Breast epithelium (tissue), 4 donors: ENCODE results near the gene PLA2G2D. TPM values are rescaled to one million over a fixed set of nuclear protein-coding genes. Genes with fewer than 3 reads are reported as not detected.

Experiments used
- DNase-seq, 2 donors: peaks; one replicate each; pipeline ENCODE4 v3.0.0-alpha.2; 2019; ENCODE audit warnings: low spot score in 2 of 2
- H3K27ac ChIP-seq, 2 donors: fragments of 200-600 bp; sonication (generic) in 1 of 2; one replicate each; pipeline ENCODE4 v1.5.1; 2016 to 2019; ENCODE audit warnings: mild to moderate bottlenecking in 1 of 2
- H3K27me3 ChIP-seq, 2 donors: fragments of 200-600 bp; sonication (generic) in 1 of 2; one replicate each; pipeline versions ENCODE4 v1.5.1 to v1.6.0; 2017 to 2019; ENCODE audit warnings: control low read depth in 1 of 2, mild to moderate bottlenecking in 1 of 2
- H3K36me3 ChIP-seq: fragments of 200-600 bp; one replicate; pipeline ENCODE4 v1.5.1; 2019
- H3K4me1 ChIP-seq, 2 donors: fragments of 200-600 bp; sonication (generic); one replicate each; pipeline ENCODE4 v1.5.1; 2016 to 2019; ENCODE audit warnings: control low read depth in 1 of 2
- H3K4me3 ChIP-seq, 3 donors: fragments of 200-600 bp; sonication (generic); 1 replicate in 2 of 3; 2 replicates in 1 of 3; pipeline ENCODE4 v1.5.1; 2016 to 2019; ENCODE audit warnings: mild to moderate bottlenecking in 3 of 3, moderate library complexity in 2 of 3
- H3K9me3 ChIP-seq, 2 donors: fragments of 200-600 bp; sonication (generic) in 1 of 2; one replicate each; pipeline ENCODE4 v1.5.1; 2016 to 2019; ENCODE audit warnings: control low read depth in 1 of 2
- POLR2A ChIP-seq: fragments of 450-650 bp; IDR thresholded peaks from one replicate; pipeline ENCODE4 v1.6.1; 2016; ENCODE audit warnings: antibody characterized with exemption, mild to moderate bottlenecking, moderate library complexity
- POLR2AphosphoS5 ChIP-seq, 3 donors: sonication (generic); formaldehyde crosslinking; IDR thresholded peaks; one replicate each; pipeline ENCODE4 v1.6.1; 2017; ENCODE audit warnings: antibody characterized with exemption in 3 of 3
- intact Hi-C: fragments of 100-400 bp; cut with DNase I; formaldehyde crosslinking; loops from one replicate; pipeline ENCODE4 v1.15.1; 2023; ENCODE audit warnings: low total_unique reads
- total RNA-seq, 3 donors: library from RNA; depleted of rRNA; stranded (reverse); fragments of >200 nt; gene quantifications; one replicate each; pipeline ENCODE4 v1.1.0, GENCODE V29; 2016
- TF ChIP-seq, protein P1 (sequence below), 3 donors: fragments of 450-650 bp; IDR thresholded peaks; one replicate each; pipeline ENCODE4 v1.5.1; 2016 to 2017; ENCODE audit warnings: antibody characterized with exemption in 3 of 3, mild to moderate bottlenecking in 3 of 3, moderate library complexity in 3 of 3

PLA2G2D gene
- total RNA-seq, 3 donors from 2014 or later: 0.44 TPM; not detected in 2

DNA sequence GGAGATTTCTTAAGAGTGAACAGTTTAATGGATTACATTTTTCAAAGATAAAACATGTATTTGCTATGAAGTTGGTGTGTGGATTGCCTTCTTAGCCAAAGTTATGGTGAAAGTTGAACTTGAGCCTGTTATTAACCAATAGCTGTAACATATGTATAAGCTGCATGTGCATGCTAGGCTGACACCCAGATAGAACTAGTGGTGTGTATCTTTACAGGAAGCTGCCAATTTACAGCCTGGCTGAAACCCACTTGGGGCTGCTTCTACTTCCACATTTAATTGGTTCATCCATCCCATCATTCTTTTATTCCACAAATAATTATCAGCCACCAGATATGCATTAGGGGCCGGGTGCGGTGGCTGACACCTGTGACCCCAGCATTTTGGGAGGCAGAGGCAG lies 46.1 kb downstream of the PLA2G2D start:
- intact Hi-C loops: no loop called here
- Histone ChIP-seq H3K4me1 (no peaks in the 10 kb centered on the region), H3K36me3 (no peaks in the 10 kb centered on the region), H3K27ac (no peak overlapping the region), H3K4me3 (no peak overlapping the region), H3K9me3 (no peaks in the 10 kb centered on the region), H3K27me3 (no peaks in the 10 kb centered on the region)
- no peak for DNase-seq
- no peak for TF ChIP-seq POLR2AphosphoS5 (IDR thresholded peaks at IDR 0.05)
- TF ChIP-seq POLR2A: no peak
- TF ChIP-seq, protein P1, sequence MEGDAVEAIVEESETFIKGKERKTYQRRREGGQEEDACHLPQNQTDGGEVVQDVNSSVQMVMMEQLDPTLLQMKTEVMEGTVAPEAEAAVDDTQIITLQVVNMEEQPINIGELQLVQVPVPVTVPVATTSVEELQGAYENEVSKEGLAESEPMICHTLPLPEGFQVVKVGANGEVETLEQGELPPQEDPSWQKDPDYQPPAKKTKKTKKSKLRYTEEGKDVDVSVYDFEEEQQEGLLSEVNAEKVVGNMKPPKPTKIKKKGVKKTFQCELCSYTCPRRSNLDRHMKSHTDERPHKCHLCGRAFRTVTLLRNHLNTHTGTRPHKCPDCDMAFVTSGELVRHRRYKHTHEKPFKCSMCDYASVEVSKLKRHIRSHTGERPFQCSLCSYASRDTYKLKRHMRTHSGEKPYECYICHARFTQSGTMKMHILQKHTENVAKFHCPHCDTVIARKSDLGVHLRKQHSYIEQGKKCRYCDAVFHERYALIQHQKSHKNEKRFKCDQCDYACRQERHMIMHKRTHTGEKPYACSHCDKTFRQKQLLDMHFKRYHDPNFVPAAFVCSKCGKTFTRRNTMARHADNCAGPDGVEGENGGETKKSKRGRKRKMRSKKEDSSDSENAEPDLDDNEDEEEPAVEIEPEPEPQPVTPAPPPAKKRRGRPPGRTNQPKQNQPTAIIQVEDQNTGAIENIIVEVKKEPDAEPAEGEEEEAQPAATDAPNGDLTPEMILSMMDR (IDR thresholded peaks at IDR 0.05): no peak

DNA sequence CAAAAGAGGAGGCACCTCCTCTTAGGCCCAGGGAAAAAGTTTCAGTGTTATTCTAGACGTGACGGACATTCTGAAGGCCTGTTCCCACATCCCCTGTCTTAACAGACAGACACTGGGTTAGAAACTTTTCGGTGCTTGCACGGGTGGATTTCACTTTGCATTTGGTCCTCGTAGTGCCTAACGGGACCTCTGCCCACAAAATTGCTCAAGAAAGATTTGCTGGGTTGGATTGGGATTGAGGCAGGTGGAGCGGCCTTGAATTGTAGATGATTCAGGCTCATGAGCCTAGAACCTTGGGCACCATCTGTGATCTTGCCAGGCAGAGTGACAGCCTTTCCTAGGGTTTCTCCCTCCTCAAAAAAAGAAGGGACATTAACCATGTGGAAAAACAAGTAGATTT lies 46.6 kb downstream of the PLA2G2D start:
- Histone ChIP-seq H3K36me3 (no peaks in the 10 kb centered on the region), H3K4me1 (no peaks in the 10 kb centered on the region), H3K27ac (peak overlapping the region in 1 of 2 donors; percentile 32), H3K4me3 (no peak overlapping the region), H3K9me3 (no peaks in the 10 kb centered on the region), H3K27me3 (no peaks in the 10 kb centered on the region)
- DNase-seq: no peak
- no peak for TF ChIP-seq POLR2A
- TF ChIP-seq, protein P1 (IDR thresholded peaks at IDR 0.05): no peak
- no peak for TF ChIP-seq POLR2AphosphoS5 (IDR thresholded peaks at IDR 0.05)
- intact Hi-C loops: no loop called here

DNA sequence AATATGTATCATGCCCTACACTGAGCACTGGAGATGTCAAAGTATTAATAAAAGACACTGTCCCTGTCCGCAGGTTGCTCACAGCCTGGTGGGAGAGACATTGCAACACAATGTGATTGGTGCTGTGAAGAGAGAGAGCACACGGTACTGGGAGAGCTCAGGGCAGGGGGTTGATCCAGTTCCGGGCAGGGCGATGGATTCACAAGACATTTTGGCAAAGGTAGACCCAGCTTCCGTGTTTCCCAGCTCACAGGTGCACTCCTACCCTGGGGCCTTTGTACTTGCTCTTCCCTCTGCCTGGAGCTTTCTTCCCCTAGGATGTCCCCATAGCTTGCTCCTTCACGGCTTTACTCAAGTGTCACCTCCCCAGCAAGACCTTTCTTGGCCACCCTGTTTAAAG lies 47.9 kb downstream of the PLA2G2D start:
- peak overlapping the region in 1 of 2 donors; percentile 38 for H3K27ac ChIP-seq
- H3K36me3 ChIP-seq: no peaks in the 10 kb centered on the region
- no peaks in the 10 kb centered on the region for H3K9me3 ChIP-seq
- TF ChIP-seq POLR2AphosphoS5 (IDR thresholded peaks at IDR 0.05) (no peak), POLR2A (no peak)
- TF ChIP-seq, protein P1 (IDR thresholded peaks at IDR 0.05): no peak
- no peak overlapping the region for H3K4me3 ChIP-seq
- intact Hi-C loops: no loop called here
- DNase-seq: no peak
- no peaks in the 10 kb centered on the region for H3K4me1 ChIP-seq
- no peaks in the 10 kb centered on the region for H3K27me3 ChIP-seq

DNA sequence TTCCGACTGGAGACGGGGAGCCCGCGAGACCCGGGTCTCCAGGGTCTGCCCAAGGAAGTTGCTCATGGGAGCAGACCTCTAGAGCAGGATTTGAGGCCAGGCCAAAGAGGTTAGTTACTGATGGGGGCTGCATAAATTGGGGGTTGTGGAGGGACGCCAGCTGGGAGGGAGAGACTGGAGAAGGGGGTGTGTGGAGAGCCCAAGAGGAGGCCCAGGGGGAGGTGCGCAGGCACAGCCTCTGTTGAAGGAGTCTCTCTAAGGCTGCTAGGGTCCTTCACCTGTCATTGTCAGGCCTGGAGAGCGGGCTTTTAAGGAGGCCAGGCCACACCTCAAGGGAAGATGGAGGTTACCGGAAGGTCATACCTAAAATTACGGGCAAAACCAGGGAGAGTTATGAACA lies 49.0 kb downstream of the PLA2G2D start:
- no peaks in the 10 kb centered on the region for H3K27me3 ChIP-seq
- H3K4me3 ChIP-seq: peak overlapping the region in 2 of 3 donors; percentile 16 to 46
- H3K4me1 ChIP-seq: no peaks in the 10 kb centered on the region
- TF ChIP-seq POLR2AphosphoS5 (IDR thresholded peaks at IDR 0.05): no peak
- TF ChIP-seq, protein P1 (IDR thresholded peaks at IDR 0.05): no peak
- TF ChIP-seq POLR2A: no peak
- no peaks in the 10 kb centered on the region for H3K36me3 ChIP-seq
- DNase-seq: no peak
- no peaks in the 10 kb centered on the region for H3K9me3 ChIP-seq
- peak overlapping the region in 1 of 2 donors; percentile 69 for H3K27ac ChIP-seq
- intact Hi-C loops: no loop called here

DNA sequence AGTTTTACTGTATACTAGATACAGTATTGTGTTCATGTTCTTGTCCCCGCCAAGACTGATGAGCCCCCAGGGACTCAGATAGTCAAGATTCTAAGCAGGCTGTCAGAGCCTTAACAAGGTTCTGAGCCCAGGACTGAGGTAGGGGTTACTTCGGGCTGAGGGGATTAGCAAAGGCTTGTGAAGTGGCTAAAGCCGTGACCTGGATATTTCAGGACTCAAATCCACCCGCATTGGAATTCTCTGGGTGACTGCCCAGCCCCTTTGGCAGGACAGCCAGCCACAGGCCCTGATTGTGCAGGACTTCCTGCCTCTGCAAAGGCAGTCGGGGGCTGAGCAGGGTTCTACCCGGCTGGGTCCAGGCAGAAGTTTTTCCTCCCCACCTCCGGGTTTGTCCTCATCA lies 49.5 kb downstream of the PLA2G2D start, which contains the start of gene PLA2G5:
PLA2G5 (plus strand) TSS at position 321 of the 400 bp plus-strand sequence. CDS start 14,637 bp downstream, outside the sequence.
- no peaks in the 10 kb centered on the region for H3K27me3 ChIP-seq
- H3K27ac ChIP-seq: peak within 1 kb of the TSS in 1 of 2 donors; percentile 69
- intact Hi-C loops: no loop called here
- TF ChIP-seq POLR2AphosphoS5 (IDR thresholded peaks at IDR 0.05): no peak
- TF ChIP-seq, protein P1 (IDR thresholded peaks at IDR 0.05): no peak
- no peak for TF ChIP-seq POLR2A
- no peaks in the 10 kb centered on the region for H3K4me1 ChIP-seq
- peak within 1 kb of the TSS in 2 of 3 donors; percentile 16 to 46 for H3K4me3 ChIP-seq
- DNase-seq: no peak
- H3K9me3 ChIP-seq: no peaks in the 10 kb centered on the region
- H3K36me3 ChIP-seq: no peaks in the 10 kb centered on the region
